ENCODE results near the gene FOXI1. TPM values are rescaled to one million over a fixed set of nuclear protein-coding genes. Genes with fewer than 3 reads are reported as not detected.

FOXI1 gene
- total and polyA plus RNA-seq, 2 of the 13 experiments (the other 11 are each of a cell fraction or from before 2014, with no cell fraction given): not detected

- ChIA-PET CTCF (ENCODE audit: low intra/inter-chr PET ratio, low total read pairs) (no interaction called here), POLR2A (no interaction called here)
- intact Hi-C loops (cut with micrococcal nuclease; ENCODE audit: unreplicated experiment) (no loop called here), in situ Hi-C loops (cut with HindIII; ENCODE audit: extremely low pct_ligation_motif_present, low pct_unique_long_range_greater_than_20kb) (no loop called here)
- FAIRE-seq: no peak
- H3K4me2 ChIP-seq (ENCODE audit: low read depth, low read length): no peak overlapping the region
- no peaks in the 10 kb centered on the region for H3K36me3 ChIP-seq (replicated peaks in 1 of 2; ENCODE audit: control insufficient read depth in 1 of 2, insufficient read depth in 2 of 2, low read length in 2 of 2)
- ATAC-seq: no peak
- H3K79me2 ChIP-seq (ENCODE audit: insufficient read depth, low read length): no peaks in the 10 kb centered on the region
- no peaks in the 10 kb centered on the region for H3K9me3 ChIP-seq (ENCODE audit: low read length)
- BruUV-seq (replicated peaks): no TSS peak
- H3K4me1 ChIP-seq (ENCODE audit: insufficient read depth, low read length): no peaks in the 10 kb centered on the region
- no peak for DNase-seq (ENCODE audit: low spot score)
- peaks cover 0 to 1% of the 10 kb centered on the region in 2 experiments; a peak in 1 of 5 replicates for H3K27me3 ChIP-seq (ENCODE audit: control insufficient read depth in 1 of 2, insufficient read depth in 2 of 2, low read length in 2 of 2)
- no peak overlapping the region for H3K9ac ChIP-seq (ENCODE audit: insufficient read depth, low read depth, low read length)
- H3K27ac ChIP-seq (ENCODE audit: extremely low read length, insufficient read depth, low read length): no peak overlapping the region
- no peak overlapping the region for H3K4me3 ChIP-seq (replicated peaks in 1 of 3; ENCODE audit: insufficient read depth in 1 of 3, low read depth in 2 of 3, low read length in 3 of 3)
- TF ChIP-seq ZNF362 (CRISPR knock-in tag; IDR thresholded peaks at IDR 0.05; ENCODE audit: borderline replicate concordance) (no peak), ZSCAN31 (CRISPR knock-in tag; IDR thresholded peaks at IDR 0.05; ENCODE audit: low read depth) (no peak), ZNF138 (CRISPR knock-in tag; IDR thresholded peaks at IDR 0.05; ENCODE audit: low read depth) (no peak), JDP2 (CRISPR knock-in tag; IDR thresholded peaks at IDR 0.05; ENCODE audit: borderline replicate concordance) (no peak), ZFAT (CRISPR knock-in tag; conservative IDR thresholded peaks at IDR 0.05) (no peak), RBAK (CRISPR knock-in tag; IDR thresholded peaks at IDR 0.05) (no peak), ZNF619 (CRISPR knock-in tag; IDR thresholded peaks at IDR 0.05) (no peak), ZNF615 (CRISPR knock-in tag; IDR thresholded peaks at IDR 0.05; ENCODE audit: borderline replicate concordance) (no peak), AGO1 (IDR thresholded peaks at IDR 0.05; ENCODE audit: low read depth, low read length, poor library complexity, severe bottlenecking) (no peak), ESRRA (CRISPR knock-in tag; IDR thresholded peaks at IDR 0.05; ENCODE audit: low read depth) (no peak), ZC3H13 (CRISPR knock-in tag; IDR thresholded peaks at IDR 0.05) (no peak), RFXANK (CRISPR knock-in tag; IDR thresholded peaks at IDR 0.05) (no peak), HMG20A (CRISPR knock-in tag; IDR thresholded peaks at IDR 0.05; ENCODE audit: borderline replicate concordance) (no peak), KLF11 (CRISPR knock-in tag; IDR thresholded peaks at IDR 0.05) (no peak), CERS6 (CRISPR knock-in tag; IDR thresholded peaks at IDR 0.05) (no peak), PAWR (CRISPR knock-in tag; IDR thresholded peaks at IDR 0.05; ENCODE audit: borderline replicate concordance) (no peak), ZNF101 (CRISPR knock-in tag; IDR thresholded peaks at IDR 0.05; ENCODE audit: borderline replicate concordance, low read depth) (no peak), NCOA2 (CRISPR knock-in tag; IDR thresholded peaks at IDR 0.05) (no peak)
- WGBS (ENCODE audit: low lambda C conversion rate): 0% methylated on average over 1 of the region's 4 CpGs
- H4K20me1 ChIP-seq (ENCODE audit: insufficient read depth, low read length): no peaks in the 10 kb centered on the region
- no peak overlapping the region for H2AFZ ChIP-seq (ENCODE audit: low read length)
These were observed 38.0 kb upstream of the FOXI1 start for GRCh38 chr5:170067574-170068170.

All from HepG2 (cell line).